Stomach (tissue), 19 donors: Measurements from ENCODE around the gene LRTM1. TPM values are rescaled to one million over a fixed set of nuclear protein-coding genes. Genes with fewer than 3 reads are reported as not detected.

Source experiments
- DNase-seq, 2 donors: peaks; one replicate each; pipeline versions ENCODE4 v3.0.0 to v3.0.0-alpha.2; 2013 to 2019
- H3K27ac ChIP-seq, 5 donors: fragments of 200-600 bp in 4 of 5; sonication (generic) in 4 of 5; one replicate each; pipeline ENCODE4 v1.5.1; 2013 to 2019; ENCODE audit warnings: mild to moderate bottlenecking in 1 of 5, moderate library complexity in 1 of 5
- H3K27me3 ChIP-seq, 3 donors: fragments of 200-600 bp; sonication (generic); one replicate each; pipeline ENCODE4 v1.5.1; 2017 to 2019; ENCODE audit warnings: mixed run types in 1 of 3
- H3K36me3 ChIP-seq, 4 donors: fragments of 200-600 bp; sonication (generic); 1 replicate in 3 of 4; 2 replicates in 1 of 4; pipeline ENCODE4 v1.5.1; 2016 to 2019
- H3K4me1 ChIP-seq, 4 donors: fragments of 200-600 bp; sonication (generic); one replicate each; pipeline ENCODE4 v1.5.1; 2016 to 2019
- H3K4me3 ChIP-seq, 4 donors: fragments of 200-600 bp; sonication (generic) in 3 of 4; one replicate each; pipeline ENCODE4 v1.5.1; 2016 to 2019; ENCODE audit warnings: mild to moderate bottlenecking in 1 of 4
- H3K9me3 ChIP-seq, 4 donors: fragments of 200-600 bp; sonication (generic); one replicate each; pipeline ENCODE4 v1.5.1; 2016 to 2019
- CTCF ChIP-seq, 7 experiments: fragments of 450-650 bp in 4 of 7; fragments of 200-600 bp in 3 of 7; sonication (generic) in 3 of 7; IDR thresholded peaks; one replicate each; pipeline ENCODE4 v1.5.1; 2016 to 2019; ENCODE audit warnings: antibody characterized with exemption in 7 of 7, control low read depth in 2 of 7, mild to moderate bottlenecking in 1 of 7
- EP300 ChIP-seq: sonication (generic); formaldehyde crosslinking; IDR thresholded peaks from one replicate; pipeline ENCODE4 v1.6.1; 2017; ENCODE audit warnings: antibody characterized with exemption
- POLR2A ChIP-seq, 4 donors: fragments of 450-650 bp; IDR thresholded peaks; one replicate each; pipeline ENCODE4 v1.6.1; 2016; ENCODE audit warnings: antibody characterized with exemption in 4 of 4, control low read depth in 2 of 4, mild to moderate bottlenecking in 1 of 4, moderate library complexity in 1 of 4
- POLR2AphosphoS5 ChIP-seq, 3 donors: sonication (generic); formaldehyde crosslinking; IDR thresholded peaks; one replicate each; pipeline ENCODE4 v1.6.1; 2016; ENCODE audit warnings: antibody characterized with exemption in 3 of 3
- WGBS, 5 donors: extraction: QIAGEN DNeasy Blood & Tissue Kit in 3 of 5; methylation state at CpG; one replicate each; pipeline versions ENCODE4 v1.1.5 to v1.1.7; 2013 to 2018; 5-methylcytosine and 5-hydroxymethylcytosine counted together
- intact Hi-C: fragments of 100-400 bp; cut with DNase I; formaldehyde crosslinking; loops from one replicate; pipeline ENCODE4 v1.15.1; 2023; ENCODE audit warnings: low total_unique reads
- long read RNA-seq, 10 donors: transcript quantifications; one replicate each; lab custom pipeline, GENCODE V29; 2026
- polyA plus RNA-seq, 3 donors: library from polyadenylated mRNA; stranded (reverse); fragments of 200-250 nt; gene quantifications; one replicate each; pipeline ENCODE4 v1.2.3, GENCODE V29; 2013
- total RNA-seq, 5 donors: library from RNA; depleted of rRNA; stranded (reverse); fragments of >200 nt; gene quantifications; one replicate each; pipeline versions ENCODE4 v1.1.0 to v1.2.3, GENCODE V29; 2014 to 2016
- donor health status: healthy with polysubstance abuse.
- donor health status: Bipolar disorder and iron deficiency.
- donor health status: healthy.

LRTM1 gene
- total RNA-seq: not detected
- not detected for polyA plus RNA-seq
- long read RNA-seq, donor 1: 0 reads
- long read RNA-seq, donor 2: 0 reads
- long read RNA-seq, donor 3: 0 reads
- long read RNA-seq, donor 4: 0 reads
- long read RNA-seq, donor 5: 0 reads
- long read RNA-seq, donor 6: 0 reads
- long read RNA-seq, donor 7: 0 reads
- long read RNA-seq, donor 8: 0 reads
- long read RNA-seq, donor 9: 0 reads
- long read RNA-seq, donor 10: 0 reads

GRCh38 chr3:54928046-54928770 lies at the start of gene LRTM1:
TSS of gene LRTM1 (minus strand) at chr3:54928059. CDS start at chr3:54927911, 148 bp downstream.
- H3K27ac ChIP-seq: no peak within 1 kb of the TSS
- no peak within 1 kb of the TSS for H3K4me3 ChIP-seq
- no peaks in the 10 kb centered on the region for H3K4me1 ChIP-seq
- intact Hi-C loops: no loop called here
- TF ChIP-seq EP300 (no peak), POLR2A (IDR thresholded peaks at IDR 0.05) (no peak), CTCF (IDR thresholded peaks at IDR 0.05) (no peak)
- H3K27me3 ChIP-seq: no peaks in the 10 kb centered on the region
- 55 to 64% (median 58%) methylated on average over 14 of the region's 14 CpGs for WGBS, 5 donors
- no peak for DNase-seq
- no peaks in the 10 kb centered on the region for H3K36me3 ChIP-seq
- no peaks in the 10 kb centered on the region for H3K9me3 ChIP-seq

- H3K9me3 ChIP-seq: no peaks in the 10 kb centered on the region
- no peak for DNase-seq
- TF ChIP-seq POLR2A (IDR thresholded peaks at IDR 0.05): no peak
- TF ChIP-seq CTCF (IDR thresholded peaks at IDR 0.05): no peak
- TF ChIP-seq POLR2AphosphoS5 (IDR thresholded peaks at IDR 0.05): no peak
- TF ChIP-seq EP300: no peak
- intact Hi-C loops: no loop called here
- H3K27ac ChIP-seq: no peak overlapping the region
- no peaks in the 10 kb centered on the region for H3K4me1 ChIP-seq
- WGBS, 5 donors: 71 to 93% (median 82%) methylated on average over 1 of the region's 1 CpG
- no peaks in the 10 kb centered on the region for H3K36me3 ChIP-seq
- no peaks in the 10 kb centered on the region for H3K27me3 ChIP-seq
- H3K4me3 ChIP-seq: no peak overlapping the region
These were observed 49.6 kb upstream of the LRTM1 start for GRCh38 chr3:54977439-54977838.

- TF ChIP-seq POLR2AphosphoS5 (IDR thresholded peaks at IDR 0.05) (no peak), EP300 (no peak), CTCF (IDR thresholded peaks at IDR 0.05) (no peak), POLR2A (IDR thresholded peaks at IDR 0.05) (no peak)
- 8 to 35% (median 26%) methylated on average over 1 of the region's 1 CpG for WGBS, 5 donors
- Histone ChIP-seq H3K36me3 (no peaks in the 10 kb centered on the region), H3K4me1 (peaks cover 0 to 6% (median 2%) of the 10 kb centered on the region in 4 donors), H3K4me3 (no peak overlapping the region), H3K27me3 (no peaks in the 10 kb centered on the region), H3K9me3 (no peaks in the 10 kb centered on the region), H3K27ac (no peak overlapping the region)
- intact Hi-C loops: no loop called here
- no peak for DNase-seq
These were observed 43.0 kb upstream of the LRTM1 start for GRCh38 chr3:54970895-54971294.

GRCh38 chr3:54969652-54970051 lies 41.8 kb upstream of the LRTM1 start:
- no peak for DNase-seq
- Histone ChIP-seq H3K4me3 (no peak overlapping the region), H3K27ac (no peak overlapping the region), H3K27me3 (no peaks in the 10 kb centered on the region), H3K4me1 (peaks cover 0 to 6% (median 2%) of the 10 kb centered on the region in 4 donors), H3K9me3 (no peaks in the 10 kb centered on the region), H3K36me3 (no peaks in the 10 kb centered on the region)
- 83 to 91% (median 85%) methylated on average over 3 of the region's 3 CpGs for WGBS, 5 donors
- TF ChIP-seq POLR2A (IDR thresholded peaks at IDR 0.05) (no peak), POLR2AphosphoS5 (IDR thresholded peaks at IDR 0.05) (no peak), CTCF (IDR thresholded peaks at IDR 0.05) (no peak), EP300 (no peak)
- intact Hi-C loops: no loop called here
